Adrenal gland (tissue), 12 donors: ENCODE results near the gene ZKSCAN1. TPM values are rescaled to one million over a fixed set of nuclear protein-coding genes. Genes with fewer than 3 reads are reported as not detected.
A peak's percentile ranks its signal among the peaks of the same experiment; 100 is the strongest.

Source experiments
- DNase-seq, 7 donors: peaks; one replicate each; pipeline ENCODE4 v3.0.0-alpha.2; 2019 to 2020
- H3K27ac ChIP-seq, 5 donors: fragments of 200-600 bp; sonication (generic) in 4 of 5; 1 replicate in 3 of 5; 2 replicates in 2 of 5; pipeline versions ENCODE4 v1.5.1 to v1.8.0; 2016 to 2020; ENCODE audit warnings: mild to moderate bottlenecking in 1 of 5
- H3K27me3 ChIP-seq: fragments of 200-600 bp; 2 replicates; pipeline ENCODE4 v1.8.0; 2021
- H3K36me3 ChIP-seq, 2 donors: fragments of 200-600 bp; replicated peaks in 1 of 2; 1 replicate in 1 of 2; 2 replicates in 1 of 2; pipeline versions ENCODE4 v1.5.1 to v1.8.0; 2018 to 2022
- H3K4me1 ChIP-seq, 2 donors: fragments of 200-600 bp; replicated peaks in 1 of 2; 1 replicate in 1 of 2; 2 replicates in 1 of 2; pipeline versions ENCODE4 v1.5.1 to v1.8.0; 2018 to 2021
- H3K4me3 ChIP-seq, 4 donors: fragments of 200-600 bp; sonication (generic) in 3 of 4; one replicate each; pipeline ENCODE4 v1.5.1; 2016 to 2018
- H3K9me3 ChIP-seq, 3 donors: fragments of 200-600 bp; sonication (generic) in 1 of 3; replicated peaks in 1 of 3; 1 replicate in 2 of 3; 2 replicates in 1 of 3; pipeline versions ENCODE4 v1.5.1 to v1.8.0; 2016 to 2021
- CTCF ChIP-seq, 6 experiments: fragments of 450-650 bp in 4 of 6; fragments of 200-600 bp in 2 of 6; sonication (generic) in 1 of 6; IDR thresholded peaks; 1 replicate in 5 of 6; 2 replicates in 1 of 6; pipeline versions ENCODE4 v1.5.1 to v1.8.0; 2016 to 2021; ENCODE audit warnings: antibody characterized with exemption in 6 of 6, mild to moderate bottlenecking in 2 of 6, moderate library complexity in 1 of 6
- POLR2A ChIP-seq, 2 donors: fragments of 450-650 bp; IDR thresholded peaks; one replicate each; pipeline ENCODE4 v1.6.1; 2017; ENCODE audit warnings: antibody characterized with exemption in 2 of 2, mild to moderate bottlenecking in 2 of 2, moderate library complexity in 1 of 2
- WGBS, 4 donors: extraction: QIAGEN DNeasy Blood & Tissue Kit in 2 of 4; methylation state at CpG; one replicate each; pipeline versions ENCODE4 v1.1.5 to v1.1.7; 2013 to 2017; 5-methylcytosine and 5-hydroxymethylcytosine counted together
- intact Hi-C, 2 donors: fragments of 100-400 bp; cut with DNase I; formaldehyde crosslinking; loops; one replicate each; pipeline versions ENCODE4 v1.14.1 to v1.15.0; 2022 to 2023
- polyA plus RNA-seq, 3 donors: library from polyadenylated mRNA; stranded (reverse); fragments of 200-250 nt in 2 of 3; fragments of 350-450 nt in 1 of 3; fragmentation: Illumina TruSeq in 1 of 3; extraction: RNeasy Lipid Tissue Mini Kit (QIAGEN cat#74804) in 1 of 3; gene quantifications; one replicate each; pipeline ENCODE4 v1.2.3, GENCODE V29; 2013 to 2014
- total RNA-seq, 9 donors: library from RNA; depleted of rRNA in 4 of 9; stranded (reverse); fragments of >200 nt in 4 of 9; fragments of 120-200 nt in 1 of 9; fragmentation: NEBNext Ultra II Directional in 1 of 9; extraction: Animal tissue kit (Norgen Biotek cat#: 25700) in 1 of 9; gene quantifications; one replicate each; pipeline versions ENCODE4 v1.1.0 to v1.2.4, GENCODE V29; 2013 to 2023
- donor health status: healthy with polysubstance abuse.
- donor health status: Bipolar disorder and iron deficiency.
- donor health status: DM: yes; HTN: yes; CAD: no.
- donor health status: DM: no; HTN: no; CAD: no.
- donor health status: DM: no; HTN: no; CAD: no.
- donor health status: DM: yes; HTN: yes; CAD: no.

Gene ZKSCAN1
- total and polyA plus RNA-seq, 12 donors: 20.3 to 134 (median 48.9) TPM

GRCh38 chr7:100035876-100036275 lies 20.5 kb downstream of the ZKSCAN1 start:
- intact Hi-C loops: no loop called here
- Histone ChIP-seq H3K27ac (peak overlapping the region in 4 of 5 donors; percentile 7 to 84 (median 67)), H3K27me3 (no peaks in the 10 kb centered on the region), H3K36me3 (peaks cover 0 to 50% of the 10 kb centered on the region in 2 donors), H3K4me3 (no peak overlapping the region), H3K4me1 (peaks cover 20 to 32% of the 10 kb centered on the region in 2 donors), H3K9me3 (no peaks in the 10 kb centered on the region)
- no peak for DNase-seq
- TF ChIP-seq POLR2A (IDR thresholded peaks at IDR 0.05) (no peak), CTCF (IDR thresholded peaks at IDR 0.05) (no peak)
- WGBS, 4 donors: 75 to 97% (median 94%) methylated on average over 5 to 6 of the region's 6 CpGs

DNA sequence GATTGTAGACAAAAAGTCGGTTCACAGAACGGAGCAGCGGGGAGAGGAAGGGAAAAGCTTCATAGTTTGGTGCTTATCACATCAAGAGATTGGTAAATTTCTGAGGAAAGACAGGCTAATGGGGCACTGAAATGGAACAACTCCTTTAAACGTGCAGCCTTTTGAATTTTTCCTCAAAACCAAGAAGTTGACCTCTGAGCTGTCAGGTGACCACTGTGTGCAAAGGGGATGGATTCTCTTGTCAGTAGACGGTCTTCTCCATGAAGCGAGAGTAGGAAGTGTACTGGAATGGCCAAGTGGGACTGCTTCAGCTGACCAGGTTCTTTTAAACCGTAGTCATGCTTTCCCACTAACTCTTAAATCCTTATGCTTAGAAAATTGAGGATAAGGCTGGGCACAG lies 22.9 kb downstream of the ZKSCAN1 start:
- no peak for TF ChIP-seq CTCF (IDR thresholded peaks at IDR 0.05)
- TF ChIP-seq POLR2A (IDR thresholded peaks at IDR 0.05): no peak
- no peaks in the 10 kb centered on the region for H3K27me3 ChIP-seq
- H3K4me1 ChIP-seq: peaks cover 20 to 41% of the 10 kb centered on the region in 2 donors
- H3K36me3 ChIP-seq: peaks cover 0 to 26% of the 10 kb centered on the region in 2 donors
- 86 to 97% (median 94%) methylated on average over 7 of the region's 7 CpGs for WGBS, 4 donors
- H3K27ac ChIP-seq: no peak overlapping the region
- DNase-seq: no peak
- H3K9me3 ChIP-seq: no peaks in the 10 kb centered on the region
- intact Hi-C loops: no loop called here
- H3K4me3 ChIP-seq: no peak overlapping the region

DNA sequence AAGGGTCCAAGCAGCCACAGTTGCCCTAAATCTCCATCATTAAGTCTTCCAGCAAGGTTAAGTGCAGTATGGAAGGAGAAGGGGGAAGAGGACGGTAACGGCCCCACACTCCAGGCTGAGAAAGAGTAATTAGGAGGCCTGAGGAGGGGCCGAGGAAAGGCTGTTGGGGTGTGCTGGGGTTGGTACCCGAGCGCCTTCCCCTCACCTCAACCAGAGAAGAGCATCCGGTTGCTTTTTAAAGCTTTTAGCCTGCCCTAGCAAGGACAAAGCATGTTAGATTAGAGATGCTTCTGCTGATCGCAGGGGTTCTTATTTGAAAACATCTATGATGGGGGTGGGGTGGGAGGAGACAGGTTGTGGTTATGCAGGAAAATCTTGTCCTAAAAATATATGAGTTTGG lies 25.2 kb downstream of the ZKSCAN1 start:
- no peak for DNase-seq
- no peak overlapping the region for H3K4me3 ChIP-seq
- TF ChIP-seq CTCF (IDR thresholded peaks at IDR 0.05) (no peak), POLR2A (IDR thresholded peaks at IDR 0.05) (no peak)
- WGBS, 4 donors: 69 to 90% (median 75%) methylated on average over 7 of the region's 7 CpGs
- H3K9me3 ChIP-seq: no peaks in the 10 kb centered on the region
- H3K4me1 ChIP-seq: peaks cover 9 to 28% of the 10 kb centered on the region in 2 donors
- peaks cover 0 to 7% of the 10 kb centered on the region in 2 donors for H3K36me3 ChIP-seq
- no peaks in the 10 kb centered on the region for H3K27me3 ChIP-seq
- no peak overlapping the region for H3K27ac ChIP-seq
- intact Hi-C loops: no loop called here

GRCh38 chr7:100044718-100045117 lies 29.3 kb downstream of the ZKSCAN1 start:
- peaks cover 0 to 9% of the 10 kb centered on the region in 2 donors for H3K4me1 ChIP-seq
- DNase-seq: peak in 5 of 7 donors; percentile 45 to 63 (median 59)
- no peaks in the 10 kb centered on the region for H3K36me3 ChIP-seq
- H3K27me3 ChIP-seq: no peaks in the 10 kb centered on the region
- H3K4me3 ChIP-seq: no peak overlapping the region
- TF ChIP-seq POLR2A (IDR thresholded peaks at IDR 0.05): no peak
- peak in 4 of 6 experiments; percentile 28 to 31 (median 30) for TF ChIP-seq CTCF (IDR thresholded peaks at IDR 0.05)
- no peak overlapping the region for H3K27ac ChIP-seq
- intact Hi-C loops: no loop called here
- no peaks in the 10 kb centered on the region for H3K9me3 ChIP-seq
- 41 to 58% (median 52%) methylated on average over 6 of the region's 6 CpGs for WGBS, 4 donors
